ENCODE results near the gene MAGOHB. TPM values are rescaled to one million over a fixed set of nuclear protein-coding genes. Genes with fewer than 3 reads are reported as not detected.
A peak's percentile ranks its signal among the peaks of the same experiment; 100 is the strongest.

MAGOHB gene
- total and polyA plus RNA-seq, 2 of the 13 experiments (the other 11 are each of a cell fraction or from before 2014, with no cell fraction given), result 7.0 to 49.8 TPM

GRCh38 chr12:10613349-10614055 lies at the start of gene MAGOHB (continued):
- TF ChIP-seq NFAT5 (CRISPR knock-in tag; IDR thresholded peaks at IDR 0.05) (no peak), THAP7 (CRISPR knock-in tag; IDR thresholded peaks at IDR 0.05) (peak; percentile 70), SKI (IDR thresholded peaks at IDR 0.05; ENCODE audit: partially characterized antibody) (peak; percentile 25), ZSCAN5A (CRISPR knock-in tag; IDR thresholded peaks at IDR 0.05; ENCODE audit: borderline replicate concordance) (peak; percentile 45; the same call in 1 of the 2 replicates), MXI1 (IDR thresholded peaks at IDR 0.05; ENCODE audit: borderline replicate concordance, low read depth, low read length) (peak; percentile 97), ZFP62 (CRISPR knock-in tag; IDR thresholded peaks at IDR 0.05) (0 out of 2 replicates have a peak, but pooled peaks have one; percentile 29), MEIS2 (CRISPR knock-in tag; IDR thresholded peaks at IDR 0.05) (no peak), SNRNP70 (IDR thresholded peaks at IDR 0.05; ENCODE audit: low read depth, low read length) (no peak), TAF1 (CRISPR knock-in tag; IDR thresholded peaks at IDR 0.05) (peak; percentile 92), TCF12 (IDR thresholded peaks at IDR 0.05) (no peak), TCF12 (CRISPR knock-in tag; IDR thresholded peaks at IDR 0.05) (no peak), ATRX (CRISPR knock-in tag; IDR thresholded peaks at IDR 0.05; ENCODE audit: borderline replicate concordance) (no peak), MLLT10 (CRISPR knock-in tag; IDR thresholded peaks at IDR 0.05) (no peak), ZBTB21 (CRISPR knock-in tag; IDR thresholded peaks at IDR 0.05) (peak; percentile 96), HDAC6 (IDR thresholded peaks at IDR 0.05; ENCODE audit: low read depth, low read length) (no peak), MTF2 (CRISPR knock-in tag; IDR thresholded peaks at IDR 0.05; ENCODE audit: borderline replicate concordance) (no peak), ZNF510 (CRISPR knock-in tag; IDR thresholded peaks at IDR 0.05; ENCODE audit: low read depth) (no peak), RFXANK (CRISPR knock-in tag; IDR thresholded peaks at IDR 0.05) (peak; percentile 75; the same call in 1 of the 2 replicates), HNF4G (IDR thresholded peaks at IDR 0.05; ENCODE audit: borderline replicate concordance, low read depth, low read length) (no peak), HNF4G (CRISPR knock-in tag; IDR thresholded peaks at IDR 0.05; ENCODE audit: borderline replicate concordance, low read depth) (peak; percentile 19; the same call in 1 of the 2 replicates), MNT (IDR thresholded peaks at IDR 0.05) (peak; percentile 57), FOXJ3 (CRISPR knock-in tag; IDR thresholded peaks at IDR 0.05; ENCODE audit: borderline replicate concordance) (peak; percentile 65; the same call in 1 of the 2 replicates)

All from HepG2 (cell line).